PFSK-1 (cell line): ENCODE measurements around the gene GIPC1.

Source experiments
- FOXP2 ChIP-seq: optimal IDR thresholded peaks from 2 replicates; pipeline ENCODE3; 2011; ENCODE audit warnings: borderline replicate concordance, control low read depth, inconsistent platforms; ENCODE audit not compliant: insufficient read depth; ENCODE audit errors: extremely low read length, extremely low read depth
- POLR2AphosphoS5 ChIP-seq: IDR thresholded peaks from 2 replicates; pipeline ENCODE4 v1.6.1; 2012; ENCODE audit warnings: low read depth, mild to moderate bottlenecking, control low read depth, low read length, moderate library complexity
- SIN3A ChIP-seq: IDR thresholded peaks from 2 replicates; pipeline ENCODE4 v1.6.1; 2012; ENCODE audit warnings: mild to moderate bottlenecking, low read length, moderate library complexity, borderline replicate concordance; ENCODE audit not compliant: insufficient read depth
- TAF1 ChIP-seq: IDR thresholded peaks from 2 replicates; pipeline ENCODE4 v1.6.1; 2012; ENCODE audit warnings: low read length, control low read depth, borderline replicate concordance; ENCODE audit not compliant: insufficient read depth
- TF ChIP-seq, protein P1 (sequence below), 2 experiments: IDR thresholded peaks; 2 replicates each; pipeline versions ENCODE4 v1.6.1 to v1.8.0; 2011 to 2012; ENCODE audit warnings: low read depth in 2 of 2, low read length in 2 of 2, control low read depth in 1 of 2, inconsistent platforms in 1 of 2, mild to moderate bottlenecking in 1 of 2, moderate library complexity in 1 of 2; ENCODE audit not compliant: insufficient read depth in 1 of 2

The GIPC1 gene

DNA sequence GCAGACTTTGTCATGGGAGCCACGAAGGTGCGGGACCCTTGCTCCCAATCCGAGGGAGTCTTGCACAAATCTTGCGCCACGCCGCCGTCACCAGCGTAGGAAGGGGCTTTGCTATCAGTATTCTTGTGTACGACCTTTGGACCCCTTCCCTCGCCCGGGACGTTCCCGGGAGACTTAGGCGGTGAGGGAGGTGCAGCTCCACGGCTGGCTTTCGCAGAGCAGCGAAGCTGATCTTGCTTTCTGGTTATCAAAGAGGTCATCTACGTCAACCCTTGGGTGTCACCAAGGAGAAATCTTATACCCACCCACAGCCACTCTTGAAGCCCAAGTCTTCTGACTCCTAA is 34.0 kb upstream of the GIPC1 start:
- TF ChIP-seq TAF1, result no peak
- TF ChIP-seq SIN3A, result no peak
- TF ChIP-seq POLR2AphosphoS5, result no peak
- TF ChIP-seq, protein P1, sequence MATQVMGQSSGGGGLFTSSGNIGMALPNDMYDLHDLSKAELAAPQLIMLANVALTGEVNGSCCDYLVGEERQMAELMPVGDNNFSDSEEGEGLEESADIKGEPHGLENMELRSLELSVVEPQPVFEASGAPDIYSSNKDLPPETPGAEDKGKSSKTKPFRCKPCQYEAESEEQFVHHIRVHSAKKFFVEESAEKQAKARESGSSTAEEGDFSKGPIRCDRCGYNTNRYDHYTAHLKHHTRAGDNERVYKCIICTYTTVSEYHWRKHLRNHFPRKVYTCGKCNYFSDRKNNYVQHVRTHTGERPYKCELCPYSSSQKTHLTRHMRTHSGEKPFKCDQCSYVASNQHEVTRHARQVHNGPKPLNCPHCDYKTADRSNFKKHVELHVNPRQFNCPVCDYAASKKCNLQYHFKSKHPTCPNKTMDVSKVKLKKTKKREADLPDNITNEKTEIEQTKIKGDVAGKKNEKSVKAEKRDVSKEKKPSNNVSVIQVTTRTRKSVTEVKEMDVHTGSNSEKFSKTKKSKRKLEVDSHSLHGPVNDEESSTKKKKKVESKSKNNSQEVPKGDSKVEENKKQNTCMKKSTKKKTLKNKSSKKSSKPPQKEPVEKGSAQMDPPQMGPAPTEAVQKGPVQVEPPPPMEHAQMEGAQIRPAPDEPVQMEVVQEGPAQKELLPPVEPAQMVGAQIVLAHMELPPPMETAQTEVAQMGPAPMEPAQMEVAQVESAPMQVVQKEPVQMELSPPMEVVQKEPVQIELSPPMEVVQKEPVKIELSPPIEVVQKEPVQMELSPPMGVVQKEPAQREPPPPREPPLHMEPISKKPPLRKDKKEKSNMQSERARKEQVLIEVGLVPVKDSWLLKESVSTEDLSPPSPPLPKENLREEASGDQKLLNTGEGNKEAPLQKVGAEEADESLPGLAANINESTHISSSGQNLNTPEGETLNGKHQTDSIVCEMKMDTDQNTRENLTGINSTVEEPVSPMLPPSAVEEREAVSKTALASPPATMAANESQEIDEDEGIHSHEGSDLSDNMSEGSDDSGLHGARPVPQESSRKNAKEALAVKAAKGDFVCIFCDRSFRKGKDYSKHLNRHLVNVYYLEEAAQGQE (IDR thresholded peaks at IDR 0.05; ENCODE audit: insufficient read depth in 1 of 2, low read depth in 2 of 2, low read length in 2 of 2), result no peak
- TF ChIP-seq FOXP2, result no peak

DNA sequence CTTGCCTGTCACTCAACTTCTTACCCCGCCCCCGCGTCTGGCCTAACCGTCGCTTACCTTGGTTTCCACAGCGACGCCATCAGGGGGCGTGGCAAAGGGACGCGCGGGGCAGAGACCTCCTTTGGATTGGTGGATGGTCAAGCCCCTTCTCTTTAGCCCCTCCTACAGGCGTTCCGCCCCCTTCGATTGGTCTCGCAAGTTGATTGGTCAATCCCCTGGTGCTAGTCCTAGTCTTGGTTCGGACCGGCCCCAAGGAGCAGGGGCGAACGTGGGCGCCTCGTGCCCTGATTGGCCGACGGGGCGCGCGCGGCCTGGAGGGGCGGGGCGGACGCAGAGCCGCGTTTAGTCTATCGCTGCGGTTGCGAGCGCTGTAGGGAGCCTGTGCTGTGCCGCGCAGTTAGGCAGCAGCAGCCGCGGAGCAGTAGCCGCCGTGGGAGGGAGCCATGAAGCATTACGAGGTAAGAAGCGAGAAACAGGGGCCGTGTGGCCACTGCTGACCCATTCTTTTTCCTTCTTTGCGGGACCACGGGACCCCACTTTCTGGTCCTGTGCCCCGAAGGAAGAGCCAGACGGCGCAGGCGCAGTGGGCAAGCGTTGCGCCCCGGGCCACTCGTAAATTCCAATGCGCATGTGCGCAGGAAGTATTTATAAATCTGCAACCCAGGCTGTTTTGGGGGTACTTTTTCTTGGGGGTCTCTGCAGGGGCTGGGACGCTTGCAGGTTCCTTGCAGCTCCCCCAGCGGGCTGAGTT is 33.5 kb upstream of the GIPC1 start, which contains the start of gene TECR:
TSS of gene TECR (plus strand) at position 341 of the 751 bp plus-strand sequence. CDS start at position 444, 103 bp downstream.
- peak; percentile 99 for TF ChIP-seq POLR2AphosphoS5
- no peak; the same call in 1 of the 2 replicates for TF ChIP-seq SIN3A
- TF ChIP-seq, protein P1 (IDR thresholded peaks at IDR 0.05; ENCODE audit: insufficient read depth in 1 of 2, low read depth in 2 of 2, low read length in 2 of 2), result peak in 1 of 2 experiments; percentile 72; a peak in 1 of 4 replicates
- no peak for TF ChIP-seq FOXP2
- TF ChIP-seq TAF1, result peak; percentile 92; the same call in 1 of the 2 replicates

DNA sequence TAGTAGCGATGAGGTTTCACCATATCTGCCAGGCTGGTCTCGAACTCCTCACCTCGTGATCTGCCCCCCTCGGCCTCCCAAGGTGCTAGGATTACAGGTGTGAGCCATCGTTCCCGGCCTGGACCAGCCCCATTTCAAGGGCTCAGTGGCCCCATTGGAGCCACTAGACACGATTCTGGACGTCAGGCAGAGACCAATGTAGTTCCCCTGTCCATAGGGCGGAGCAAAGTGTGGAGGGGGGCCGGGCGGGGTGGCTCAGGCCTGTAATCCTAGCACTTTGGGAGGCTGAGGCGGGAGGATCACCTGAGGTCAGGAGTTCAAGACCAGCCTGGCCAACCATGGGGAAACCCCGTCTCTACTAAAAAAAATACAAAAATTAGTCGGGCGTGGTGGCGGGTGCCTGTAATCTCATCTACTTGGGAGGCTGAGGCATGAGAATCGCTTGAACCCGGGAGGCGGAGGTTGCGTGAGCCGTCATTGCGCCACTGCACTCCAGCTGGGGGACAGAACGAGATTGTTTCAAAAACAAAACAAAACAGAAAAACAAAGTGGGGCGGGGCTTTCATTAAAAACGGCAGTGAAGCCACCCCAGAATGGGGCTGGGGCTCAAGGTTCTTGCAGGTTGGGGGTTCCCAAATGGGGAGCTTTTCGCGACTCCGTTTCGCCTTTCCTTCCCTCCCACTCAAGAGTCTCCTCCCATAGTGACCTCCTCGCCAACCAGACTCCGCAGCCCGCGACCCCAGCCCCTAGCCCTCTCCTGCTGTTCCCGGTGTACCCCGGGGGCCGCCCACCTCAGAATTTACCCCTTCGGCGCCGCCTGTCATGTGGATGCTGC is 32.7 kb upstream of the GIPC1 start:
- TF ChIP-seq SIN3A (no peak), POLR2AphosphoS5 (no peak), FOXP2 (no peak), TAF1 (no peak)
- TF ChIP-seq, protein P1 (IDR thresholded peaks at IDR 0.05; ENCODE audit: insufficient read depth in 1 of 2, low read depth in 2 of 2, low read length in 2 of 2), result no peak

DNA sequence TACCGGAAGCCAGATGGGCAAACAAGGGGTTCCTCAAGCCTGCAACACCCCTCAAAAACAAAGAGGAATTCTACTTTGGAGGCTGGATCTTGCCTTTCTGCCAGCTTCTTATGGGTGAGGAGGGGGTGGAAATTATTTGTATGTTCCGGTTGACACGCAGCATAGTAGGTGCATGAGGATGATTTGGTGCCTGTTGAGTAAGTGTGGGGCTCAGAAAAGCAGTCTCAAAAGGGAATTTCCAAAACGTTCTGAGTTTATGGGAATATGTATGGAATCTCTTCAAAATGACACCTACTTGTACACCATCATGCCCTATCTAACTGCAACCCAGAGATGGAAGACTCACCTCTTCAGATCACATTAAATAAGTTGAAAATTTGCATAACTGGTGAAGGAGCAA is 30.5 kb upstream of the GIPC1 start:
- TF ChIP-seq, protein P1 (IDR thresholded peaks at IDR 0.05; ENCODE audit: insufficient read depth in 1 of 2, low read depth in 2 of 2, low read length in 2 of 2), result no peak
- TF ChIP-seq FOXP2 (no peak), SIN3A (no peak), TAF1 (no peak), POLR2AphosphoS5 (no peak)
